GM12874 (cell line): Measurements from ENCODE around the gene ELOVL6.

Experiments used
- CTCF ChIP-seq: IDR thresholded peaks from 2 replicates; pipeline ENCODE4 v1.5.1; 2011; ENCODE audit warnings: low read depth, mild to moderate bottlenecking, control low read depth, low read length, moderate library complexity; ENCODE audit not compliant: insufficient read depth

ELOVL6 gene

DNA sequence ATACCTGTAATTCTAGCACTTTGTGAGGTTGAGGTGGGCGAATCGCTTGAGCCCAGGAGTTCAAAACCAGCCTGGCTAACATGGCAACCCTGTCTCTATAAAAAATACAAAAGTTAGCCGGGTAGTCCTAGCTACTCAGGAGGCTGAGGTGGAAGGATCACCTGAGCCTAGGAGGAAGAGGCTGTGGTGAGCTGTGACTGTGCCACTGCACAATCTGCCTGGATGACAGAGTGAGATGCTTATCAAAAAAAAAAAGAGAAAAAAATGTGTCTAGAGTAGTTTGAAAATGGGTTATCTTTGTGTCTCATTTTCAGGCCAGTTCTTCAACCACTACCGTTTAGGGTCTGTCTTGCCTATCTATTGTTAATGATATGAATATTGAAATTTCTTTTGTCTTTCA is 187.6 kb downstream of the ELOVL6 start:
- TF ChIP-seq CTCF = no peak

GRCh38 chr4:110009550-110009949 is 188.9 kb downstream of the ELOVL6 start:
- TF ChIP-seq CTCF = no peak

GRCh38 chr4:110008540-110008939 is 189.9 kb downstream of the ELOVL6 start:
- no peak for TF ChIP-seq CTCF

DNA sequence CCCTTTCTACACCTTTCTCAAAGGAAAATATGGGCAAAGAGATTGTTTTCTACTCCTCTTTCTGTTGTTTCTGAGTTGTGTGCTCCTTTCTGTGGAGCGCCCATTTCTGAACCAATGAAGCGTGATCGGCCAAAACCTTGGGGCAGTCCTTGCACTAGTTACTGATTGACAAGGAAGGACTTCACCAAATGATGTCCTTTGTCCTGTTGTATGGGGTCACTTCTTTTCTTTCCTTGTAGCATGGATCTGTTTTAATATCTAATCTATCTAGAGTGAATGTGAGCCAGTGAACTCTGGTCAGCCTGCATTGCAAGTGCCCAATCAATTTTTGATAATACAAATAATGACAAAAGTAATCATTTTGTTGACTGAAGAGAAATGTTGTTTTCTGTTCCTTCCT is 191.2 kb downstream of the ELOVL6 start:
- no peak for TF ChIP-seq CTCF

- peak; percentile 52; the same call in 1 of the 2 replicates for TF ChIP-seq CTCF
Measured at GRCh38 chr4:110005461-110006056, 192.9 kb downstream of the ELOVL6 start.

DNA sequence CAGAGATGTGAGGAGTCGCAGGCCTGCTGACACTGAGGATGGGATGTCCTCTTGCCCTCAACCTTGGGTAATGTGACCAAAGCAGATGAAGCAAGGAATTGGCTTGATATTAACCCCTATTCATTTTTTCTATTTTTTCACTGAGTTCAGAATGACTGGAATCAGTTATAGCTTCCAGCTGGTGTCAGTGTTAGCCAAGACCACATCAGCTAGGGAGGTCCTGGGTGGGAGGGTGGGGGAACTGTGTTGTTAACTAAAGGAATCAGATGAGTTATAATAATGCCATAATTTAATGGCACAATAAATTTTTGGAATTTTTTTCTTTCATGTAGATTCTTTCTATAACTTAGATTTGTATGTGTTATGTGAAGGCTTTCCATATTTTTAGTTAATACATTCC is 193.9 kb downstream of the ELOVL6 start:
- no peak for TF ChIP-seq CTCF

GRCh38 chr4:110003401-110004187 is 194.8 kb downstream of the ELOVL6 start:
- no peak for TF ChIP-seq CTCF
